Psoas muscle (tissue), 8 donors: Measurements from ENCODE around the gene GABRB1. TPM values are rescaled to one million over a fixed set of nuclear protein-coding genes. Genes with fewer than 3 reads are reported as not detected.

Experiments used
- ATAC-seq, 4 donors: fragments of 200-7000 bp; cut with Tn5 transposase; one replicate each; pipeline ENCODE4 v1.9.1; 2020; ENCODE audit warnings: moderate library complexity in 3 of 4, mild to moderate bottlenecking in 2 of 4
- DNase-seq, 2 donors: peaks; one replicate each; pipeline ENCODE4 v3.0.0-alpha.2; 2020
- H3K27ac ChIP-seq: fragments of 200-600 bp; one replicate; pipeline ENCODE4 v1.8.0; 2022
- H3K27me3 ChIP-seq, 3 donors: fragments of 200-600 bp in 1 of 3; one replicate each; pipeline versions ENCODE4 v1.6.1 to v1.8.0; 2013 to 2022; ENCODE audit warnings: low read length in 2 of 3, mild to moderate bottlenecking in 2 of 3, moderate library complexity in 1 of 3; ENCODE audit not compliant: insufficient read depth in 3 of 3
- H3K36me3 ChIP-seq, 2 donors: fragments of 200-600 bp in 1 of 2; one replicate each; pipeline versions ENCODE4 v1.6.1 to v1.8.0; 2013 to 2022; ENCODE audit warnings: low read depth in 1 of 2, mild to moderate bottlenecking in 1 of 2, moderate library complexity in 1 of 2; ENCODE audit not compliant: insufficient read depth in 1 of 2
- H3K4me1 ChIP-seq: fragments of 200-600 bp; one replicate; pipeline ENCODE4 v1.8.0; 2022
- H3K4me3 ChIP-seq: fragments of 200-600 bp; one replicate; pipeline ENCODE4 v1.8.0; 2022; ENCODE audit warnings: mild to moderate bottlenecking
- H3K9me3 ChIP-seq: fragments of 200-600 bp; one replicate; pipeline ENCODE4 v1.8.0; 2022
- WGBS, 3 donors: extraction: QIAGEN DNeasy Blood & Tissue Kit; methylation state at CpG; one replicate each; pipeline versions ENCODE4 v1.1.6 to v1.1.7; 2013; 5-methylcytosine and 5-hydroxymethylcytosine counted together
- intact Hi-C, 2 donors: fragments of 100-400 bp; cut with DNase I; formaldehyde crosslinking; loops; one replicate each; pipeline versions ENCODE4 v1.11.0 to v1.14.2; 2022
- polyA plus RNA-seq, 3 donors: library from polyadenylated mRNA; stranded (reverse); fragments of 200-250 nt; gene quantifications; one replicate each; pipeline ENCODE4 v1.2.3, GENCODE V29; 2013
- total RNA-seq, 4 donors: library from RNA; stranded (reverse); fragmentation: NEBNext Ultra II Directional in 2 of 4; extraction: Animal tissue kit (Norgen Biotek cat#: 25700) in 2 of 4; gene quantifications; one replicate each; pipeline versions ENCODE4 v1.2.1 to v1.2.4, GENCODE V29; 2021 to 2023
- TF ChIP-seq, protein P1 (sequence below): fragments of 200-600 bp; IDR thresholded peaks from one replicate; pipeline ENCODE4 v1.8.0; 2022; ENCODE audit warnings: antibody characterized with exemption
- donor health status: healthy with polysubstance abuse.
- donor health status: DM: no; HTN: no; CAD: no; lungs with moderate emphysema.
- donor health status: Bipolar disorder and iron deficiency.
- donor health status: healthy.
- donor health status: DM: yes; HTN: yes; CAD: no.
- donor health status: DM: no; HTN: no; CAD: no.
- donor health status: DM: no; HTN: no; CAD: no.
- donor health status: DM: yes; HTN: yes; CAD: no.

Gene GABRB1
- total and polyA plus RNA-seq, 7 donors: not detected

- WGBS, 3 donors: 80 to 87% (median 84%) methylated on average over 1 of the region's 1 CpG
- TF ChIP-seq, protein P1, sequence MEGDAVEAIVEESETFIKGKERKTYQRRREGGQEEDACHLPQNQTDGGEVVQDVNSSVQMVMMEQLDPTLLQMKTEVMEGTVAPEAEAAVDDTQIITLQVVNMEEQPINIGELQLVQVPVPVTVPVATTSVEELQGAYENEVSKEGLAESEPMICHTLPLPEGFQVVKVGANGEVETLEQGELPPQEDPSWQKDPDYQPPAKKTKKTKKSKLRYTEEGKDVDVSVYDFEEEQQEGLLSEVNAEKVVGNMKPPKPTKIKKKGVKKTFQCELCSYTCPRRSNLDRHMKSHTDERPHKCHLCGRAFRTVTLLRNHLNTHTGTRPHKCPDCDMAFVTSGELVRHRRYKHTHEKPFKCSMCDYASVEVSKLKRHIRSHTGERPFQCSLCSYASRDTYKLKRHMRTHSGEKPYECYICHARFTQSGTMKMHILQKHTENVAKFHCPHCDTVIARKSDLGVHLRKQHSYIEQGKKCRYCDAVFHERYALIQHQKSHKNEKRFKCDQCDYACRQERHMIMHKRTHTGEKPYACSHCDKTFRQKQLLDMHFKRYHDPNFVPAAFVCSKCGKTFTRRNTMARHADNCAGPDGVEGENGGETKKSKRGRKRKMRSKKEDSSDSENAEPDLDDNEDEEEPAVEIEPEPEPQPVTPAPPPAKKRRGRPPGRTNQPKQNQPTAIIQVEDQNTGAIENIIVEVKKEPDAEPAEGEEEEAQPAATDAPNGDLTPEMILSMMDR: no peak
- no peaks in the 10 kb centered on the region for H3K27me3 ChIP-seq
- ATAC-seq (no peak), DNase-seq (no peak)
- H3K9me3 ChIP-seq: no peaks in the 10 kb centered on the region
- no peak overlapping the region for H3K27ac ChIP-seq
- intact Hi-C loops: no loop called here
- H3K36me3 ChIP-seq: no peaks in the 10 kb centered on the region
- H3K4me3 ChIP-seq: no peak overlapping the region
- no peaks in the 10 kb centered on the region for H3K4me1 ChIP-seq
Measured at GRCh38 chr4:47386146-47386545, 354.8 kb downstream of the GABRB1 start.

- H3K4me3 ChIP-seq: no peak overlapping the region
- TF ChIP-seq, protein P1: no peak
- H3K36me3 ChIP-seq: no peaks in the 10 kb centered on the region
- no peak for DNase-seq
- H3K27ac ChIP-seq: no peak overlapping the region
- no peaks in the 10 kb centered on the region for H3K9me3 ChIP-seq
- intact Hi-C loops: no loop called here
- no peaks in the 10 kb centered on the region for H3K4me1 ChIP-seq
- 56 to 72% (median 66%) methylated on average over 2 of the region's 2 CpGs for WGBS, 3 donors
- ATAC-seq: no peak
- H3K27me3 ChIP-seq: no peaks in the 10 kb centered on the region
Measured at GRCh38 chr4:47386561-47387235, 355.3 kb downstream of the GABRB1 start.

GRCh38 chr4:47390428-47391125 is 359.2 kb downstream of the GABRB1 start:
- TF ChIP-seq, protein P1: no peak

DNA sequence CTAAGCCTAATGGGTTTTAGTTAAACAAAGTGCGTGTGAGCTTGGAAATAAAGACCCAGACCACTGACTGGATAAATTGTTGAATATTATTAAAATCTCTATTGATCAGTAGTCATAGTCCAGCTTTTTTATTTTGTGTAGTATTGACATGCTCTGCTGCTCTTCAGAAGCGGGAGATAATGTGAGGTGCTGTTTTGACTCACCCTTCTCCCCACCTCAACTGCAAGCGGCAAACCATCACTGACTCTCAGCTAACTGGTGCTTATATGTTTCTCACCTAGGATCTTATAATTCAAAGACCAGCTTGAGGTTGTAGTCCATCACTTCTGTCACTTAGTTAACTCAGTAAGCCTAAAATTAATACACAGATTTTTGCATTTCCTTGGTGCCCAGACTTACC is 359.9 kb downstream of the GABRB1 start:
- WGBS, 3 donors: 93 to 94% (median 94%) methylated on average over 3 of the region's 3 CpGs
- H3K4me1 ChIP-seq: no peaks in the 10 kb centered on the region
- TF ChIP-seq, protein P1: no peak
- H3K27ac ChIP-seq: no peak overlapping the region
- intact Hi-C loops: no loop called here
- DNase-seq: no peak
- ATAC-seq: no peak
- no peak overlapping the region for H3K4me3 ChIP-seq
- H3K27me3 ChIP-seq: no peaks in the 10 kb centered on the region
- H3K9me3 ChIP-seq: no peaks in the 10 kb centered on the region
- H3K36me3 ChIP-seq: no peaks in the 10 kb centered on the region

More at GRCh38 chr4:47390428-47391125, 359.2 kb downstream of the GABRB1 start:
- DNase-seq (no peak), ATAC-seq (no peak)
- H3K9me3 ChIP-seq: no peaks in the 10 kb centered on the region
- intact Hi-C loops: no loop called here
- WGBS, 3 donors: 74 to 86% (median 77%) methylated on average over 5 of the region's 5 CpGs
- no peaks in the 10 kb centered on the region for H3K36me3 ChIP-seq
- no peaks in the 10 kb centered on the region for H3K4me1 ChIP-seq
- H3K27ac ChIP-seq: no peak overlapping the region
- H3K27me3 ChIP-seq: no peaks in the 10 kb centered on the region
- H3K4me3 ChIP-seq: no peak overlapping the region
